NT2/D1 (cell line): ENCODE results near the gene ANKHD1.

ENCODE experiments used
- SUZ12 ChIP-seq: IDR thresholded peaks from 2 replicates; pipeline ENCODE4 v1.6.1; 2011; ENCODE audit not compliant: insufficient read length, insufficient read depth; ENCODE audit errors: extremely low read depth
- ZNF274 ChIP-seq: IDR thresholded peaks from 2 replicates; pipeline ENCODE4 v1.6.1; 2011; ENCODE audit warnings: mild to moderate bottlenecking, low read depth, low read length

DNA sequence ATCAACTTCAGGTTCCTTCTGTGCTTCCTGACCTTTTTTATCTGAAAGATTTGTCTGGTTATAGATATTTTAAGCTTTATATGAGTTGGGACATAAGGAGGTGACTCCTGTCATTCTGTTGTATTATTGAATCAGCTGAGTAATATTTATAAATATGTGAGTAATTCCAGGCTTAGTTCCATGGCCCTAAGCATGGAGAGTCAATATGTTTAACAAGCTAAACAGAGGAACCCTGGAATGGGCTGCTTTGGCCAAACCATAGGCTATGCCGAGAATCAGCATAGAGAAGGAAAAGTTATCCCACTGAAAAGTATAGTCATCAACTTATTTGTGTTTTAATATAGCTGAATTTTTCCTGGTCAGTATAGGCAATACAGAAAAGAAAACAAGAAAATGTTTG is 138.6 kb downstream of the ANKHD1 start:
- no peak for TF ChIP-seq ZNF274
- no peak for TF ChIP-seq SUZ12
